HEK293 (cell line): ENCODE results near the gene CLDN6.
A peak's percentile ranks its signal among the peaks of the same experiment; 100 is the strongest.

Source experiments
- BCL11B ChIP-seq: fragments of 450-650 bp; formaldehyde crosslinking; IDR thresholded peaks from 2 replicates; pipeline ENCODE4 v1.5.1; 2016; ENCODE audit warnings: low read depth, missing biosample characterization, missing genetic modification characterization
- GLI4 ChIP-seq: fragments of 450-650 bp; formaldehyde crosslinking; IDR thresholded peaks from 2 replicates; pipeline ENCODE4 v1.5.1; 2016; ENCODE audit warnings: missing biosample characterization, missing genetic modification characterization
- HOXD13 ChIP-seq: sonication (generic); formaldehyde crosslinking; IDR thresholded peaks from 2 replicates; pipeline ENCODE4 v1.8.0; 2022; ENCODE audit warnings: missing genetic modification reagents, borderline replicate concordance
- KLF1 ChIP-seq: fragments of 450-650 bp; formaldehyde crosslinking; IDR thresholded peaks from 2 replicates; pipeline ENCODE4 v1.5.1; 2016; ENCODE audit warnings: missing biosample characterization, missing genetic modification characterization
- KLF16 ChIP-seq: fragments of 450-650 bp; formaldehyde crosslinking; IDR thresholded peaks from 2 replicates; pipeline ENCODE4 v1.5.1; 2017; ENCODE audit warnings: missing biosample characterization, missing genetic modification characterization
- KLF8 ChIP-seq: fragments of 450-650 bp; formaldehyde crosslinking; IDR thresholded peaks from 2 replicates; pipeline ENCODE4 v1.5.1; 2016; ENCODE audit warnings: missing biosample characterization, missing genetic modification characterization
- REPIN1 ChIP-seq: fragments of 450-650 bp; formaldehyde crosslinking; IDR thresholded peaks from 2 replicates; pipeline ENCODE4 v1.5.1; 2017; ENCODE audit warnings: missing biosample characterization, missing genetic modification characterization, low read depth
- TRIM28 ChIP-seq: IDR thresholded peaks from 2 replicates; pipeline ENCODE4 v1.6.1; 2011; ENCODE audit warnings: low read length, control low read depth, borderline replicate concordance
- WT1 ChIP-seq: fragments of 450-650 bp; formaldehyde crosslinking; IDR thresholded peaks from 2 replicates; pipeline ENCODE4 v1.5.1; 2016; ENCODE audit warnings: missing biosample characterization, missing genetic modification characterization
- YY2 ChIP-seq: fragments of 450-650 bp; formaldehyde crosslinking; IDR thresholded peaks from 2 replicates; pipeline ENCODE4 v1.5.1; 2016; ENCODE audit warnings: missing biosample characterization, missing genetic modification characterization
- ZBTB21 ChIP-seq: fragments of 450-650 bp; formaldehyde crosslinking; IDR thresholded peaks from 2 replicates; pipeline ENCODE4 v1.5.1; 2017; ENCODE audit warnings: missing biosample characterization, missing genetic modification characterization
- ZEB2 ChIP-seq: fragments of 450-650 bp; formaldehyde crosslinking; IDR thresholded peaks from 2 replicates; pipeline ENCODE4 v1.5.1; 2016; ENCODE audit warnings: missing biosample characterization, missing genetic modification characterization
- ZNF114 ChIP-seq: fragments of 450-650 bp; formaldehyde crosslinking; IDR thresholded peaks from 2 replicates; pipeline ENCODE4 v1.5.0; 2017; ENCODE audit warnings: missing biosample characterization, missing genetic modification characterization
- ZNF133 ChIP-seq: fragments of 450-650 bp; formaldehyde crosslinking; IDR thresholded peaks from 2 replicates; pipeline ENCODE4 v1.5.1; 2016; ENCODE audit warnings: missing biosample characterization, missing genetic modification characterization
- ZNF140 ChIP-seq: fragments of 450-650 bp; formaldehyde crosslinking; IDR thresholded peaks from 2 replicates; pipeline ENCODE4 v1.5.1; 2016; ENCODE audit warnings: missing biosample characterization, missing genetic modification characterization
- ZNF155 ChIP-seq: fragments of 450-650 bp; formaldehyde crosslinking; IDR thresholded peaks from 2 replicates; pipeline ENCODE4 v1.5.1; 2016; ENCODE audit warnings: missing biosample characterization, missing genetic modification characterization
- ZNF202 ChIP-seq: fragments of 450-650 bp; formaldehyde crosslinking; IDR thresholded peaks from 2 replicates; pipeline ENCODE4 v1.5.1; 2016; ENCODE audit warnings: missing biosample characterization, missing genetic modification characterization, borderline replicate concordance
- ZNF214 ChIP-seq: fragments of 450-650 bp; formaldehyde crosslinking; IDR thresholded peaks from 2 replicates; pipeline ENCODE4 v1.5.1; 2017; ENCODE audit warnings: missing biosample characterization, mild to moderate bottlenecking, missing genetic modification characterization, borderline replicate concordance
- ZNF248 ChIP-seq: fragments of 450-650 bp; formaldehyde crosslinking; IDR thresholded peaks from 2 replicates; pipeline ENCODE4 v1.5.1; 2017; ENCODE audit warnings: missing biosample characterization, missing genetic modification characterization
- ZNF311 ChIP-seq: fragments of 450-650 bp; formaldehyde crosslinking; IDR thresholded peaks from 2 replicates; pipeline ENCODE4 v1.5.1; 2017; ENCODE audit warnings: missing biosample characterization, missing genetic modification characterization, borderline replicate concordance
- ZNF514 ChIP-seq: fragments of 450-650 bp; formaldehyde crosslinking; IDR thresholded peaks from 2 replicates; pipeline ENCODE4 v1.5.1; 2016; ENCODE audit warnings: missing biosample characterization, missing genetic modification characterization
- ZNF558 ChIP-seq: fragments of 450-650 bp; formaldehyde crosslinking; IDR thresholded peaks from 2 replicates; pipeline ENCODE4 v1.5.1; 2016; ENCODE audit warnings: missing biosample characterization, missing genetic modification characterization
- ZNF624 ChIP-seq: fragments of 450-650 bp; formaldehyde crosslinking; IDR thresholded peaks from 2 replicates; pipeline ENCODE4 v1.5.1; 2017; ENCODE audit warnings: missing biosample characterization, missing genetic modification characterization
- ZNF792 ChIP-seq: fragments of 450-650 bp; formaldehyde crosslinking; IDR thresholded peaks from 2 replicates; pipeline ENCODE4 v1.5.1; 2016; ENCODE audit warnings: missing biosample characterization, missing genetic modification characterization
- ZNF837 ChIP-seq: fragments of 450-650 bp; formaldehyde crosslinking; IDR thresholded peaks from 2 replicates; pipeline ENCODE4 v1.5.1; 2016; ENCODE audit warnings: missing biosample characterization, missing genetic modification characterization
- ZXDB ChIP-seq: fragments of 450-650 bp; formaldehyde crosslinking; IDR thresholded peaks from 2 replicates; pipeline ENCODE4 v1.5.1; 2016; ENCODE audit warnings: missing biosample characterization, missing genetic modification characterization
- TF ChIP-seq, protein P1 (sequence below): fragments of 450-650 bp; formaldehyde crosslinking; IDR thresholded peaks from 2 replicates; pipeline ENCODE4 v1.5.1; 2016; ENCODE audit warnings: missing biosample characterization, missing genetic modification characterization
- TF ChIP-seq, protein P2 (sequence below): fragments of 450-650 bp; formaldehyde crosslinking; IDR thresholded peaks from 2 replicates; pipeline ENCODE4 v1.5.1; 2016; ENCODE audit warnings: missing biosample characterization, missing genetic modification characterization
- TF ChIP-seq, protein P3 (sequence below): sonication (generic); formaldehyde crosslinking; IDR thresholded peaks from 2 replicates; pipeline ENCODE4 v1.8.1; 2022; ENCODE audit warnings: mild to moderate bottlenecking, moderate library complexity, missing genetic modification reagents
- TF ChIP-seq, protein P4 (sequence below): fragments of 450-650 bp; formaldehyde crosslinking; IDR thresholded peaks from 2 replicates; pipeline ENCODE4 v1.5.1; 2016; ENCODE audit warnings: missing biosample characterization, missing genetic modification characterization
- TF ChIP-seq, protein P5 (sequence below): fragments of 450-650 bp; formaldehyde crosslinking; IDR thresholded peaks from 2 replicates; pipeline ENCODE4 v1.5.1; 2016; ENCODE audit warnings: missing biosample characterization, missing genetic modification characterization
- TF ChIP-seq, protein P6 (sequence below): fragments of 450-650 bp; formaldehyde crosslinking; IDR thresholded peaks from 2 replicates; pipeline ENCODE4 v1.5.1; 2016; ENCODE audit warnings: missing biosample characterization, missing genetic modification characterization

CLDN6 gene

DNA sequence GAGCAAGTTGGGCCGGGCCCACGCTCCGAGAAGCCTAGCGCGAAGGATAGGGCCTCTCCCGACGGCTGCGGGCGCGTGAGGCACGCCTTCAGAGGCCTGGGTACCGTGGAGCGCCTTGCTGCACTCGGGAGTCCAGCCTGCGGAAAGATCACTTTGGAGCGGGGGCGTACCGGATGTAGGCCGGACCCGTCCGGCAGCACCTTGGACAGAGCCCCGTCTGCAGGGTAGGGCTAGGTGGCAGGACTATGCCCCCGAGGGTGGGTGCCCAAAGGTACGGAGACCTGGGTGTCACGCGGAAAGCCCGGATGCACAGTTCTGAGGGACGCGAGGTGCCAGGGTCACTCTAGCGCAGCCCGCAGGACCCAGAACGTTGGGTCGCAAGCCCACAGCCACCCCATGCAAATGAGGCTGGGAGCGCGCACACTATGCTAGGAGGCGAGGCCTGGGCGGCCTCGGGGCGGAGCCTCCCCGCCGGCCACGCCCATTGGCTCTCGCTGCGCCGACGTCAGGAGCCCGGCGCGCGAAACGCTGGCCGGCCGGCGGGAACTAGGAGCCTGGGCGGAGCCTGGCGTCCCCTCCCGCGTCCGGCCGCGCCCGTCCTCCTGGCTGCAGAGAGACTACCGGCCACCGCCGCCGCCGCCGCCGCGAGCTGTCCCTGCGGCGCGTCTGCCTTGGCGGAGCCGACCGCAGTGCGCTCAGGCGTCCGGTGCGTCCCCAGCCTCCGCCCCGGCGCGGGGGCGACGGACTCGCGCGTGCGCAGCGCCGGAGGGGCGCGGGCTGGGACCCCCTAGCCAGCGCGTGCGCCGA, 49.0 kb downstream of the CLDN6 start, which contains the start of gene PAQR4 (continued):
- TF ChIP-seq, protein P1, sequence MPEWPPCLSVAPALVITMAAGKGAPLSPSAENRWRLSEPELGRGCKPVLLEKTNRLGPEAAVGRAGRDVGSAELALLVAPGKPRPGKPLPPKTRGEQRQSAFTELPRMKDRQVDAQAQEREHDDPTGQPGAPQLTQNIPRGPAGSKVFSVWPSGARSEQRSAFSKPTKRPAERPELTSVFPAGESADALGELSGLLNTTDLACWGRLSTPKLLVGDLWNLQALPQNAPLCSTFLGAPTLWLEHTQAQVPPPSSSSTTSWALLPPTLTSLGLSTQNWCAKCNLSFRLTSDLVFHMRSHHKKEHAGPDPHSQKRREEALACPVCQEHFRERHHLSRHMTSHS: no peak
- TF ChIP-seq ZNF114 (tag by site-specific recombination) (no peak), ZNF202 (tag by site-specific recombination) (no peak), BCL11B (0 out of 2 replicates have a peak, but pooled peaks have one; percentile 61), KLF8 (tag by site-specific recombination) (peak; percentile 97), YY2 (tag by site-specific recombination) (no peak), TRIM28 (no peak), ZBTB21 (tag by site-specific recombination) (peak; percentile 45; the same call in 1 of the 2 replicates), ZNF514 (tag by site-specific recombination) (no peak), ZNF155 (tag by site-specific recombination) (no peak), WT1 (no peak; the same call in 1 of the 2 replicates), HOXD13 (no peak), KLF16 (tag by site-specific recombination) (peak; percentile 83; the same call in 1 of the 2 replicates), ZNF624 (tag by site-specific recombination) (no peak), ZNF214 (tag by site-specific recombination) (no peak), ZNF248 (tag by site-specific recombination) (no peak), REPIN1 (tag by site-specific recombination) (no peak), ZEB2 (peak; percentile 93), GLI4 (tag by site-specific recombination) (no peak; the same call in 1 of the 2 replicates), ZNF140 (tag by site-specific recombination) (no peak), ZNF311 (tag by site-specific recombination) (no peak), ZNF558 (no peak), ZNF133 (tag by site-specific recombination) (no peak), ZXDB (tag by site-specific recombination) (peak; percentile 77; the same call in 1 of the 2 replicates), ZNF792 (tag by site-specific recombination) (no peak), ZNF837 (tag by site-specific recombination) (no peak), KLF1 (tag by site-specific recombination) (peak; percentile 61)
- TF ChIP-seq, protein P2, sequence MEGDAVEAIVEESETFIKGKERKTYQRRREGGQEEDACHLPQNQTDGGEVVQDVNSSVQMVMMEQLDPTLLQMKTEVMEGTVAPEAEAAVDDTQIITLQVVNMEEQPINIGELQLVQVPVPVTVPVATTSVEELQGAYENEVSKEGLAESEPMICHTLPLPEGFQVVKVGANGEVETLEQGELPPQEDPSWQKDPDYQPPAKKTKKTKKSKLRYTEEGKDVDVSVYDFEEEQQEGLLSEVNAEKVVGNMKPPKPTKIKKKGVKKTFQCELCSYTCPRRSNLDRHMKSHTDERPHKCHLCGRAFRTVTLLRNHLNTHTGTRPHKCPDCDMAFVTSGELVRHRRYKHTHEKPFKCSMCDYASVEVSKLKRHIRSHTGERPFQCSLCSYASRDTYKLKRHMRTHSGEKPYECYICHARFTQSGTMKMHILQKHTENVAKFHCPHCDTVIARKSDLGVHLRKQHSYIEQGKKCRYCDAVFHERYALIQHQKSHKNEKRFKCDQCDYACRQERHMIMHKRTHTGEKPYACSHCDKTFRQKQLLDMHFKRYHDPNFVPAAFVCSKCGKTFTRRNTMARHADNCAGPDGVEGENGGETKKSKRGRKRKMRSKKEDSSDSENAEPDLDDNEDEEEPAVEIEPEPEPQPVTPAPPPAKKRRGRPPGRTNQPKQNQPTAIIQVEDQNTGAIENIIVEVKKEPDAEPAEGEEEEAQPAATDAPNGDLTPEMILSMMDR (tag by site-specific recombination): no peak
- TF ChIP-seq, protein P3, sequence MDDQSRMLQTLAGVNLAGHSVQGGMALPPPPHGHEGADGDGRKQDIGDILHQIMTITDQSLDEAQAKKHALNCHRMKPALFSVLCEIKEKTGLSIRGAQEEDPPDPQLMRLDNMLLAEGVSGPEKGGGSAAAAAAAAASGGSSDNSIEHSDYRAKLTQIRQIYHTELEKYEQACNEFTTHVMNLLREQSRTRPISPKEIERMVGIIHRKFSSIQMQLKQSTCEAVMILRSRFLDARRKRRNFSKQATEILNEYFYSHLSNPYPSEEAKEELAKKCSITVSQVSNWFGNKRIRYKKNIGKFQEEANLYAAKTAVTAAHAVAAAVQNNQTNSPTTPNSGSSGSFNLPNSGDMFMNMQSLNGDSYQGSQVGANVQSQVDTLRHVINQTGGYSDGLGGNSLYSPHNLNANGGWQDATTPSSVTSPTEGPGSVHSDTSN (CRISPR knock-in tag): peak; percentile 97
- TF ChIP-seq, protein P4, sequence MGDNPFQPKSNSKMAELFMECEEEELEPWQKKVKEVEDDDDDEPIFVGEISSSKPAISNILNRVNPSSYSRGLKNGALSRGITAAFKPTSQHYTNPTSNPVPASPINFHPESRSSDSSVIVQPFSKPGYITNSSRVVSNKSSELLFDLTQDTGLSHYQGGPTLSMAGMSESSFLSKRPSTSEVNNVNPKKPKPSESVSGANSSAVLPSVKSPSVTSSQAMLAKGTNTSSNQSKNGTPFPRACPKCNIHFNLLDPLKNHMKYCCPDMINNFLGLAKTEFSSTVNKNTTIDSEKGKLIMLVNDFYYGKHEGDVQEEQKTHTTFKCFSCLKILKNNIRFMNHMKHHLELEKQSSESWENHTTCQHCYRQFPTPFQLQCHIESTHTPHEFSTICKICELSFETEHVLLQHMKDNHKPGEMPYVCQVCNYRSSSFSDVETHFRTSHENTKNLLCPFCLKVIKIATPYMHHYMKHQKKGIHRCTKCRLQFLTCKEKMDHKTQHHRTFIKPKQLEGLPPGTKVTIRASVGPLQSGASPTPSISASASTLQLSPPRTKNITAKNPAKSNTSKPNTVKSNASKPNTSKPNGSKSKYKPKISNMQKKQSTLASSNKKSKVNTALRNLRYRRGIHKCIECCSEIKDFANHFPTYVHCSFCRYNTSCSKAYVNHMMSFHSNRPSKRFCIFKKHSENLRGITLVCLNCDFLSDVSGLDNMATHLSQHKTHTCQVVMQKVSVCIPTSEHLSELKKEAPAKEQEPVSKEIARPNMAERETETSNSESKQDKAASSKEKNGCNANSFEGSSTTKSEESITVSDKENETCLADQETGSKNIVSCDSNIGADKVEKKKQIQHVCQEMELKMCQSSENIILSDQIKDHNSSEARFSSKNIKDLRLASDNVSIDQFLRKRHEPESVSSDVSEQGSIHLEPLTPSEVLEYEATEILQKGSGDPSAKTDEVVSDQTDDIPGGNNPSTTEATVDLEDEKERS (tag by site-specific recombination): no peak
- TF ChIP-seq, protein P5, sequence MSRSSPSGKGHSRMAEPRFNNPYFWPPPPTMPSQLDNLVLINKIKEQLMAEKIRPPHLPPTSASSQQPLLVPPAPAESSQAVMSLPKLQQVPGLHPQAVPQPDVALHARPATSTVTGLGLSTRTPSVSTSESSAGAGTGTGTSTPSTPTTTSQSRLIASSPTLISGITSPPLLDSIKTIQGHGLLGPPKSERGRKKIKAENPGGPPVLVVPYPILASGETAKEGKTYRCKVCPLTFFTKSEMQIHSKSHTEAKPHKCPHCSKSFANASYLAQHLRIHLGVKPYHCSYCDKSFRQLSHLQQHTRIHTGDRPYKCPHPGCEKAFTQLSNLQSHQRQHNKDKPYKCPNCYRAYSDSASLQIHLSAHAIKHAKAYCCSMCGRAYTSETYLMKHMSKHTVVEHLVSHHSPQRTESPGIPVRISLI (tag by site-specific recombination): no peak
- TF ChIP-seq, protein P6, sequence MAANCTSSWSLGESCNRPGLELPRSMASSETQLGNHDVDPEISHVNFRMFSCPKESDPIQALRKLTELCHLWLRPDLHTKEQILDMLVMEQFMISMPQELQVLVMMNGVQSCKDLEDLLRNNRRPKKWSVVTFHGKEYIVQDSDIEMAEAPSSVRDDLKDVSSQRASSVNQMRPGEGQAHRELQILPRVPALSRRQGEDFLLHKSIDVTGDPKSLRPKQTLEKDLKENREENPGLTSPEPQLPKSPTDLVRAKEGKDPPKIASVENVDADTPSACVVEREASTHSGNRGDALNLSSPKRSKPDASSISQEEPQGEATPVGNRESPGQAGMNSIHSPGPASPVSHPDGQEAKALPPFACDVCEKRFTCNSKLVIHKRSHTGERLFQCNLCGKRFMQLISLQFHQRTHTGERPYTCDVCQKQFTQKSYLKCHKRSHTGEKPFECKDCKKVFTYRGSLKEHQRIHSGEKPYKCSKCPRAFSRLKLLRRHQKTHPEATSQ (tag by site-specific recombination): peak; percentile 79
